HUES64 (cell line): ENCODE results near the gene SLC37A1.

Experiments
- H3K27ac ChIP-seq: 2 replicates; pipeline ENCODE4 v1.7.0; 2013; ENCODE audit warnings: low read depth, low read length, inconsistent platforms
- H3K27me3 ChIP-seq: 2 replicates; pipeline ENCODE4 v1.6.1; 2013; ENCODE audit warnings: mild to moderate bottlenecking, low read length; ENCODE audit not compliant: insufficient read depth
- H3K36me3 ChIP-seq: 2 replicates; pipeline ENCODE4 v1.6.1; 2013; ENCODE audit warnings: mild to moderate bottlenecking, low read length; ENCODE audit not compliant: insufficient read depth
- H3K4me1 ChIP-seq: 2 replicates; pipeline ENCODE4 v1.6.1; 2013; ENCODE audit warnings: mild to moderate bottlenecking, low read length, moderate library complexity; ENCODE audit not compliant: insufficient read depth
- H3K4me3 ChIP-seq: 2 replicates; pipeline ENCODE4 v1.5.1; 2013; ENCODE audit warnings: mild to moderate bottlenecking, low read length, moderate library complexity
- H3K9ac ChIP-seq: 2 replicates; pipeline ENCODE4 v1.6.1; 2013; ENCODE audit warnings: mild to moderate bottlenecking, low read depth, low read length
- H3K9me3 ChIP-seq: 2 replicates; pipeline ENCODE4 v1.6.1; 2013; ENCODE audit warnings: low read depth, low read length; ENCODE audit not compliant: insufficient read depth
- WGBS: fragments of 150-250, 120-280 bp; methylation state at CpG from one replicate; pipeline ENCODE4 v1.1.7; 2013; ENCODE audit warnings: missing lambda C conversion rate; 5-methylcytosine and 5-hydroxymethylcytosine counted together

SLC37A1 gene

GRCh38 chr21:42547001-42547905 is 33.6 kb downstream of the SLC37A1 start:
- Histone ChIP-seq H3K36me3 (peaks cover 26% of the 10 kb centered on the region; the same call in 1 of the 2 replicates), H3K9ac (no peak overlapping the region), H3K9me3 (peaks cover 10% of the 10 kb centered on the region; the same call in 1 of the 2 replicates), H3K4me1 (peaks cover 12% of the 10 kb centered on the region), H3K4me3 (no peak overlapping the region), H3K27ac (no peak overlapping the region), H3K27me3 (no peaks in the 10 kb centered on the region)
- WGBS = 90% methylated on average over 27 of the region's 27 CpGs

GRCh38 chr21:42547906-42548365 is 34.3 kb downstream of the SLC37A1 start:
- peaks cover 12% of the 10 kb centered on the region for H3K4me1 ChIP-seq
- no peak overlapping the region for H3K4me3 ChIP-seq
- WGBS = 91% methylated on average over 22 of the region's 22 CpGs
- H3K27ac ChIP-seq = no peak overlapping the region
- H3K9ac ChIP-seq = no peak overlapping the region
- H3K9me3 ChIP-seq = peaks cover 11% of the 10 kb centered on the region; the same call in 1 of the 2 replicates
- H3K36me3 ChIP-seq = peaks cover 20% of the 10 kb centered on the region; the same call in 1 of the 2 replicates
- H3K27me3 ChIP-seq = no peaks in the 10 kb centered on the region

GRCh38 chr21:42548687-42549406 is 35.2 kb downstream of the SLC37A1 start:
- peaks cover 11% of the 10 kb centered on the region; the same call in 1 of the 2 replicates for H3K9me3 ChIP-seq
- WGBS = 79% methylated on average over 21 of the region's 21 CpGs
- H3K9ac ChIP-seq = no peak overlapping the region
- peaks cover 19% of the 10 kb centered on the region for H3K4me1 ChIP-seq
- no peak overlapping the region for H3K4me3 ChIP-seq
- H3K27me3 ChIP-seq = no peaks in the 10 kb centered on the region
- H3K36me3 ChIP-seq = peaks cover 13% of the 10 kb centered on the region; the same call in 1 of the 2 replicates
- H3K27ac ChIP-seq = no peak overlapping the region

DNA sequence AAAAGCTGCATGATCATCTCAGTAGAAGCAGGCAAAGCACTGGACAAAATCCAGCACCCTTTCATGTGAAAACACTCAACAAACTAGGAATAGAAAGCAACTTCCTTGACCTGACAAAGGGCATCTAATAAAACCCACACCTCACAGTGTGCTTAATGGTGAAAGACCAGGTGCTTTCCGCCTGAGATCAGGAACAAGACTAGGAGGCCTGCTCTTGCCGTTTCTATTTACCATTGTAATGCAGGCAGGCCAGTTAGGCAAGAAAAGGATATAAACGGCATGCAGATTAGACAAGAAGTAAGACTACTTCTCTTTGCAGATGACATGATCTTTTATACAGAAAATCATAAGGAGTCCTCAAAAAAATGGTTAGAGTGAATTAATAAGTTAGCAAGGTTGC is 37.2 kb downstream of the SLC37A1 start:
- peaks cover 11% of the 10 kb centered on the region; the same call in 1 of the 2 replicates for H3K9me3 ChIP-seq
- no peaks in the 10 kb centered on the region for H3K27me3 ChIP-seq
- H3K9ac ChIP-seq = no peak overlapping the region

GRCh38 chr21:42552407-42553336 is 39.0 kb downstream of the SLC37A1 start:
- 92% methylated on average over 13 of the region's 13 CpGs for WGBS
- H3K4me1 ChIP-seq = peaks cover 21% of the 10 kb centered on the region
- H3K36me3 ChIP-seq = 0 out of 2 replicates have a peak, but pooled peaks cover 4% of the 10 kb centered on the region
- H3K4me3 ChIP-seq = no peak overlapping the region
- no peaks in the 10 kb centered on the region for H3K27me3 ChIP-seq
- peaks cover 11% of the 10 kb centered on the region; the same call in 1 of the 2 replicates for H3K9me3 ChIP-seq
- no peak overlapping the region for H3K9ac ChIP-seq
- no peak overlapping the region for H3K27ac ChIP-seq

More for the DNA sequence above, 37.2 kb downstream of the SLC37A1 start:
- Histone ChIP-seq H3K4me3 (no peak overlapping the region), H3K4me1 (peaks cover 21% of the 10 kb centered on the region), H3K36me3 (peaks cover 10% of the 10 kb centered on the region; the same call in 1 of the 2 replicates), H3K27ac (0 out of 2 replicates have a peak overlapping the region, but pooled peaks have one; percentile 9)
- WGBS = 79% methylated on average over 3 of the region's 3 CpGs

DNA sequence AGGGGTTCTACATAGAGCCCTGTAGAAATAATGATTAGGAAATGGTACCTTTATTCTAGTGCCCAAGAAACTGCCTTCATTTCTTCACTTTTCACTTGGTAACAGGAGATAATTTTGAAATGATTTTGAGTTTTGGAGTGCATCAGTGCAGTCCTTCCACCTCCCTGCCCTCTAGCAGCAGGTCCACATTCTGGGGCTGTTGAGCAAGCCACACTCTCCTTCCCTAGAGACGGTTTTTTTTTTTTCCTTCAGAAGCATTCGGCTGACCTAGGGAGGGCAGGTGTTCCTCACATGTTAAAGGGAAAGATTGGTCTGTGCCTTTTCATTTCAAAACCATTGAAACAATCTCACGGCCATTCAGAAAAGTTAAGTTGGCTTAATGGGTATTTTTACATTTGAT is 39.8 kb downstream of the SLC37A1 start:
- WGBS = 86% methylated on average over 1 of the region's 3 CpGs
- no peak overlapping the region for H3K4me3 ChIP-seq
- H3K27ac ChIP-seq = no peak overlapping the region
- H3K9ac ChIP-seq = no peak overlapping the region
- peaks cover 7% of the 10 kb centered on the region; the same call in 1 of the 2 replicates for H3K36me3 ChIP-seq
- H3K4me1 ChIP-seq = peaks cover 21% of the 10 kb centered on the region
- H3K9me3 ChIP-seq = peaks cover 11% of the 10 kb centered on the region; the same call in 1 of the 2 replicates
- no peaks in the 10 kb centered on the region for H3K27me3 ChIP-seq

- Histone ChIP-seq H3K36me3 (peaks cover 9% of the 10 kb centered on the region; the same call in 1 of the 2 replicates), H3K27me3 (no peaks in the 10 kb centered on the region), H3K9me3 (peaks cover 11% of the 10 kb centered on the region; the same call in 1 of the 2 replicates), H3K9ac (no peak overlapping the region), H3K4me3 (no peak overlapping the region), H3K27ac (no peak overlapping the region), H3K4me1 (peaks cover 21% of the 10 kb centered on the region)
- 85% methylated on average over 13 of the region's 13 CpGs for WGBS
These were observed 40.8 kb downstream of the SLC37A1 start for GRCh38 chr21:42554251-42554961.

DNA sequence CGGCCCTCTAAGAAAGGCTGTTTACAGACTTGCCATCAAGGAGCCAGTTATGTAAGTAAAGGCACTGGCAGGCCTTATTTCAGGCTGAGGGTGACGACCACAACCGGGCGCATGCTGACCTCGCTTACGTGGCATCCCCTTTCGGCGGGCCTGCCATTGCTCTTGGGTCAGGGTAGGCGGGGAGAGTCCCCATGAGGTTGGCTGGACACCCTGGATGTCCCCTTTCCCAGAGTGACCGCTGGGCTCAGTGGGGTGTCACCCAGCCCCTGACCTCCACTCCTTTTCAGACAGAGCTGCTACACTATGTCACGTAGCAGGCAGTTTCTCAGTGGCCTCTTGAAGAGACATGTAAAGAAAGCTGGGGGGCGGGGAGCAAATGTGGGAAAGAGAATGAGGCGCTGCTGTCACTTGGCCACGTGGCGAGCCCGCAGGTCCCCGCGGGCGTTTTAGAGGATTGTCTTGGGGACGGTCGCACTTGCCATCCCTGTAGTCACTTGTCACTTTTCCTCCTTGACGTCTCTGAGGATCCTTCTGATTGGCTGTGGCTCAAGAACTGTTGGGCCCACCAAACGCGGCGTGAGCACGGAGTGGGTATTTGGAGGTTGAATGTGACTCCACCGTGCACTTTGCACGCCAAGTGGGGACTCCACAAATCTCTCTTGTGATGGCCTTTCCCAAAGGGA is 42.2 kb downstream of the SLC37A1 start:
- H3K9ac ChIP-seq = no peak overlapping the region
- peaks cover 11% of the 10 kb centered on the region; the same call in 1 of the 2 replicates for H3K9me3 ChIP-seq
- no peak overlapping the region for H3K4me3 ChIP-seq
- no peaks in the 10 kb centered on the region for H3K27me3 ChIP-seq
- no peak overlapping the region for H3K27ac ChIP-seq
- peaks cover 9% of the 10 kb centered on the region; the same call in 1 of the 2 replicates for H3K36me3 ChIP-seq
- WGBS = 95% methylated on average over 28 of the region's 28 CpGs
- H3K4me1 ChIP-seq = peaks cover 12% of the 10 kb centered on the region

DNA sequence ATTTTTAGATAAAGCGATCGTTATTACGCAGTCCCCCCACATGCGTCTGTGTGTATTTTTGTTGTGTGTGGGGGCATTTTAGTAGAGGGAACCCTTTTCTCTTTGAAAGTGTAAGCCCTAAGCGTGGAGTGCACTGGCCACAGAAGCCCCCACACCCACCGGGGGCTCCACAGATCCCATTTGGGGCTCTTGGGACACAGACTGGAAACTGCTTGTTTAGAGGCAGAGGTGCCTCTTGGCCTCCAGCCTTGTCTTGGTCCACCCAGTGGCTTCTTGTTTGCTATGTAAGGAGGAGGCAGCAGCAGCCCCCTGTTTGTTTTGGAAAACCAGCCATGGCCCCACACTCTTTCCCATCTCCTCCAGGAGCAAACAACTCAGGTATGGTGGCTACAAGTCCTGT is 42.8 kb downstream of the SLC37A1 start:
- H3K9me3 ChIP-seq = peaks cover 8% of the 10 kb centered on the region; the same call in 1 of the 2 replicates
- H3K27ac ChIP-seq = no peak overlapping the region
- no peak overlapping the region for H3K9ac ChIP-seq
- H3K4me3 ChIP-seq = no peak overlapping the region
- 95% methylated on average over 6 of the region's 6 CpGs for WGBS
- H3K4me1 ChIP-seq = peaks cover 9% of the 10 kb centered on the region; the same call in 1 of the 2 replicates
- peaks cover 9% of the 10 kb centered on the region; the same call in 1 of the 2 replicates for H3K36me3 ChIP-seq
- no peaks in the 10 kb centered on the region for H3K27me3 ChIP-seq
